HFF-Myc (cell line): ENCODE results near the gene WDR18.
A peak's percentile ranks its signal among the peaks of the same experiment; 100 is the strongest.

Experiments
- DNase-seq: peaks from one replicate; pipeline ENCODE4 v3.0.0-alpha.2; 2011; ENCODE audit warnings: low read depth; ENCODE audit errors: extremely low read depth
- H3K4me3 ChIP-seq: replicated peaks from 2 replicates; pipeline ENCODE4 v1.5.1; 2011; ENCODE audit warnings: low read depth, mild to moderate bottlenecking, control low read depth, low read length
- CTCF ChIP-seq: IDR thresholded peaks from 2 replicates; pipeline ENCODE4 v1.5.1; 2012; ENCODE audit warnings: mild to moderate bottlenecking, low read depth, low read length, control low read depth; ENCODE audit errors: missing control alignments

Gene WDR18

GRCh38 chr19:964761-965694 lies 19.1 kb upstream of the WDR18 start:
- no peak for DNase-seq

GRCh38 chr19:966485-967088 lies 17.6 kb upstream of the WDR18 start:
- H3K4me3 ChIP-seq, result no peak overlapping the region
- no peak for TF ChIP-seq CTCF
- no peak for DNase-seq

More at GRCh38 chr19:964761-965694, 19.1 kb upstream of the WDR18 start:
- no peak for TF ChIP-seq CTCF
- no peak overlapping the region for H3K4me3 ChIP-seq

GRCh38 chr19:970695-971094 lies 13.4 kb upstream of the WDR18 start:
- DNase-seq, result no peak
- H3K4me3 ChIP-seq, result no peak overlapping the region

GRCh38 chr19:971795-972194 lies 12.3 kb upstream of the WDR18 start:
- DNase-seq, result no peak
- no peak overlapping the region for H3K4me3 ChIP-seq
- no peak for TF ChIP-seq CTCF

More at GRCh38 chr19:970695-971094, 13.4 kb upstream of the WDR18 start:
- peak; percentile 66 for TF ChIP-seq CTCF

GRCh38 chr19:972281-972680 lies 11.9 kb upstream of the WDR18 start:
- TF ChIP-seq CTCF, result no peak
- no peak for DNase-seq
- H3K4me3 ChIP-seq, result no peak overlapping the region

GRCh38 chr19:973726-974563 lies 10.2 kb upstream of the WDR18 start:
- no peak for DNase-seq
- H3K4me3 ChIP-seq, result no peak overlapping the region
- TF ChIP-seq CTCF, result no peak
